H1 (cell line): Measurements from ENCODE around the gene CFAP58. TPM values are rescaled to one million over a fixed set of nuclear protein-coding genes. Genes with fewer than 3 reads are reported as not detected.

Experiments used
- TAF1 ChIP-seq: IDR thresholded peaks from 2 replicates; pipeline ENCODE4 v1.6.1; 2011; ENCODE audit warnings: mild to moderate bottlenecking, low read depth, low read length
- TCF12 ChIP-seq: IDR thresholded peaks from 2 replicates; pipeline ENCODE4 v1.6.1; 2011; ENCODE audit warnings: low read depth, mild to moderate bottlenecking, low read length
- polyA plus RNA-seq, 7 experiments: library from polyadenylated mRNA; depleted of rRNA in 3 of 7; stranded (reverse) in 5 of 7; unstranded in 2 of 7; fragments of >200 nt in 5 of 7; fragments of 200-250 nt in 2 of 7; gene quantifications; 1 replicate in 5 of 7; 2 replicates in 1 of 7; 4 replicates in 1 of 7; pipeline versions ENCODE4 v1.2.1 to v1.2.3, GENCODE V29; 2011 to 2013; ENCODE audit warnings: missing spikeins in 2 of 7, mixed read lengths in 2 of 7
- total RNA-seq: library from RNA; stranded (reverse); fragmentation: NEBNext Ultra II Directional; extraction: Animal tissue kit (Norgen Biotek cat#: 25700); gene quantifications from 2 replicates; pipeline ENCODE4 v1.2.1, GENCODE V29; 2021

Gene CFAP58
- total and polyA plus RNA-seq, 2 of the 8 experiments (the other 6 are each of a cell fraction or from before 2014, with no cell fraction given), result 0.32 to 0.71 TPM

DNA sequence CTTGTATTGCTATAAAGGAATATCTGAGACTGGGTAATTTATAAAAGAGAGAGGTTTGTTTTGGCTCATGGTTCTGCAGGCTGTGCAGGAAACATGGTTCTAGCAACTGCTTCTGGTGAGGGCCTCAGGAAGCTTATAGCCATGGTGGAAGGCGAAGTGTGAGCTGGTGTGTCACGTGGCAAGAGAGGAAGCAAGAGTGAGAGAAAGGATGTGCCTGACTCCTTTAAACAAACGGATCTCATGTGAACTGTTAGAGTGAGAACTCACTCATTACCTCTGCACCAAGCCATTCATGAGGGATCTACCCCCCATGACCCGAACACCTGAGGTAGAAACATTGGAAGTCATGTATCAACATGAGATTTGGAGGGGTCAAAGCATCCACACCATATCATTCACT is 7.7 kb upstream of the CFAP58 start (continued):
- no peak for TF ChIP-seq TAF1
- no peak for TF ChIP-seq TCF12
